Right lobe of liver (tissue), 6 donors: ENCODE measurements around the gene SLC29A2. TPM values are rescaled to one million over a fixed set of nuclear protein-coding genes. Genes with fewer than 3 reads are reported as not detected.
A peak's percentile ranks its signal among the peaks of the same experiment; 100 is the strongest.

Experiments used
- ATAC-seq, 4 donors: fragments of 200-7000 bp; cut with Tn5 transposase; one replicate each; pipeline ENCODE4 v1.9.1; 2020; ENCODE audit warnings: mild to moderate bottlenecking in 4 of 4, moderate library complexity in 4 of 4
- DNase-seq, 3 donors: peaks; one replicate each; pipeline ENCODE4 v3.0.0-alpha.2; 2020
- H3K27ac ChIP-seq, 3 donors: fragments of 200-600 bp; one replicate each; pipeline ENCODE4 v1.8.0; 2022
- H3K27me3 ChIP-seq, 2 donors: fragments of 200-600 bp; one replicate each; pipeline ENCODE4 v1.8.0; 2022
- H3K36me3 ChIP-seq, 4 donors: fragments of 200-600 bp; sonication (generic) in 1 of 4; one replicate each; pipeline versions ENCODE4 v1.5.1 to v1.8.0; 2017 to 2022; ENCODE audit warnings: control low read depth in 1 of 4
- H3K4me1 ChIP-seq, 4 donors: fragments of 200-600 bp; sonication (generic) in 1 of 4; one replicate each; pipeline versions ENCODE4 v1.5.1 to v1.8.0; 2017 to 2022; ENCODE audit warnings: control low read depth in 1 of 4
- H3K4me3 ChIP-seq, 3 donors: fragments of 200-600 bp; one replicate each; pipeline ENCODE4 v1.8.0; 2022
- H3K9me3 ChIP-seq, 4 donors: fragments of 200-600 bp; sonication (generic) in 1 of 4; one replicate each; pipeline versions ENCODE4 v1.5.1 to v1.8.0; 2017 to 2022; ENCODE audit warnings: control low read depth in 1 of 4
- POLR2A ChIP-seq: fragments of 450-650 bp; IDR thresholded peaks from one replicate; pipeline ENCODE4 v1.6.1; 2017; ENCODE audit warnings: antibody characterized with exemption, mild to moderate bottlenecking
- WGBS: methylation state at CpG from one replicate; pipeline ENCODE4 v1.1.6; 2018; ENCODE audit warnings: low coverage, low lambda C conversion rate; ENCODE audit not compliant: insufficient coverage; ENCODE audit errors: missing lambda C conversion rate; 5-methylcytosine and 5-hydroxymethylcytosine counted together
- intact Hi-C, 2 donors: fragments of 100-400 bp; cut with DNase I; formaldehyde crosslinking; loops; one replicate each; pipeline versions ENCODE4 v1.11.2 to v1.14.1; 2022
- total RNA-seq, 6 experiments: library from RNA; depleted of rRNA in 2 of 6; stranded (reverse); fragments of >200 nt in 2 of 6; fragmentation: NEBNext Ultra II Directional in 3 of 6; extraction: Animal tissue kit (Norgen Biotek cat#: 25700) in 3 of 6; gene quantifications; one replicate each; pipeline versions ENCODE4 v1.1.0 to v1.2.4, GENCODE V29; 2016 to 2023
- TF ChIP-seq, protein P1 (sequence below), 4 donors: fragments of 200-600 bp in 3 of 4; fragments of 450-650 bp in 1 of 4; IDR thresholded peaks; one replicate each; pipeline versions ENCODE4 v1.5.1 to v1.8.0; 2016 to 2022; ENCODE audit warnings: antibody characterized with exemption in 4 of 4, mild to moderate bottlenecking in 2 of 4
- donor health status: DM: no; HTN: yes; CAD: no.
- donor health status: DM: no; HTN: no; CAD: no.
- donor health status: DM: no; HTN: no; CAD: no.
- donor health status: DM: no; HTN: yes; CAD: no.
- donor health status: DM: no; HTN: yes; CAD: no.

SLC29A2 gene
- total RNA-seq, 6 experiments from 2014 or later = 0.35 to 2.2 (median 1.1) TPM

DNA sequence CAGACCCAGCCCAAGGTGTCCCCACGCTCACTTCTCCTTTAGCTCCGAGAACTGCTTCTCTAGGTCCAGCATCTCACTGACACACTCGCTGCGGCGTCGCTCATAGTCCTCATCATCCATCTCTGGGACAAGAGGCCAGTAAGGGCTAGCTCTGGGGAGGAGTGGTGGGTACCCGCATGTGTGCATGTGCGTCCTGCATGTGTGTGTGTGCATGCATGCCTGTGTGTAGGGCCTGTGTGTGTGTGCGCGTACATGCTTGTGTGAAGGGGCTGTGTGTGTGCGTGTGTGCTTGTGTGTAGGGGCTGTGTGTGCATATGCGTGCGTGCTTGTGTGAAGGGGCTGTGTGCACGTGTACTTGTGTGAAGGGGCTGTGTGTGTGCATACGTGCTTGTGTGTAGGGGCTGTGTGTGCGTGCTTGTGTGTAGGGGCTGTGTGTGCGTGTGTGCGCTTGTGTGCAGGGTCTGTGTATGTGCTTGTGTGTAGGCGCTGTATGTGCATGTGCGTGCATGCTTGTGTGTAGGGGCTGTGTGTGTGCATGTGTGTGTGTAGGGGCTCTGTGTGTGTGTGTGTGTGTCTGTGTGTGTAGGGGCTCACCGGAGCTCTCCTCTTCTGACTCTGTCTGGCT is 29.9 kb downstream of the SLC29A2 start:
- no peak for ATAC-seq
- 89% methylated on average over 16 of the region's 21 CpGs for WGBS
- intact Hi-C loops = no loop called here
- no peaks in the 10 kb centered on the region for H3K27me3 ChIP-seq
- H3K4me1 ChIP-seq = peaks cover 0 to 24% (median 11%) of the 10 kb centered on the region in 4 donors
- no peak overlapping the region for H3K27ac ChIP-seq
- DNase-seq = peak in 1 of 3 donors; percentile 48
- H3K4me3 ChIP-seq = no peak overlapping the region
- H3K9me3 ChIP-seq = no peaks in the 10 kb centered on the region
- TF ChIP-seq, protein P1, sequence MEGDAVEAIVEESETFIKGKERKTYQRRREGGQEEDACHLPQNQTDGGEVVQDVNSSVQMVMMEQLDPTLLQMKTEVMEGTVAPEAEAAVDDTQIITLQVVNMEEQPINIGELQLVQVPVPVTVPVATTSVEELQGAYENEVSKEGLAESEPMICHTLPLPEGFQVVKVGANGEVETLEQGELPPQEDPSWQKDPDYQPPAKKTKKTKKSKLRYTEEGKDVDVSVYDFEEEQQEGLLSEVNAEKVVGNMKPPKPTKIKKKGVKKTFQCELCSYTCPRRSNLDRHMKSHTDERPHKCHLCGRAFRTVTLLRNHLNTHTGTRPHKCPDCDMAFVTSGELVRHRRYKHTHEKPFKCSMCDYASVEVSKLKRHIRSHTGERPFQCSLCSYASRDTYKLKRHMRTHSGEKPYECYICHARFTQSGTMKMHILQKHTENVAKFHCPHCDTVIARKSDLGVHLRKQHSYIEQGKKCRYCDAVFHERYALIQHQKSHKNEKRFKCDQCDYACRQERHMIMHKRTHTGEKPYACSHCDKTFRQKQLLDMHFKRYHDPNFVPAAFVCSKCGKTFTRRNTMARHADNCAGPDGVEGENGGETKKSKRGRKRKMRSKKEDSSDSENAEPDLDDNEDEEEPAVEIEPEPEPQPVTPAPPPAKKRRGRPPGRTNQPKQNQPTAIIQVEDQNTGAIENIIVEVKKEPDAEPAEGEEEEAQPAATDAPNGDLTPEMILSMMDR (IDR thresholded peaks at IDR 0.05) = no peak
- no peak for TF ChIP-seq POLR2A
- H3K36me3 ChIP-seq = peaks cover 0 to 23% (median 4%) of the 10 kb centered on the region in 4 donors

DNA sequence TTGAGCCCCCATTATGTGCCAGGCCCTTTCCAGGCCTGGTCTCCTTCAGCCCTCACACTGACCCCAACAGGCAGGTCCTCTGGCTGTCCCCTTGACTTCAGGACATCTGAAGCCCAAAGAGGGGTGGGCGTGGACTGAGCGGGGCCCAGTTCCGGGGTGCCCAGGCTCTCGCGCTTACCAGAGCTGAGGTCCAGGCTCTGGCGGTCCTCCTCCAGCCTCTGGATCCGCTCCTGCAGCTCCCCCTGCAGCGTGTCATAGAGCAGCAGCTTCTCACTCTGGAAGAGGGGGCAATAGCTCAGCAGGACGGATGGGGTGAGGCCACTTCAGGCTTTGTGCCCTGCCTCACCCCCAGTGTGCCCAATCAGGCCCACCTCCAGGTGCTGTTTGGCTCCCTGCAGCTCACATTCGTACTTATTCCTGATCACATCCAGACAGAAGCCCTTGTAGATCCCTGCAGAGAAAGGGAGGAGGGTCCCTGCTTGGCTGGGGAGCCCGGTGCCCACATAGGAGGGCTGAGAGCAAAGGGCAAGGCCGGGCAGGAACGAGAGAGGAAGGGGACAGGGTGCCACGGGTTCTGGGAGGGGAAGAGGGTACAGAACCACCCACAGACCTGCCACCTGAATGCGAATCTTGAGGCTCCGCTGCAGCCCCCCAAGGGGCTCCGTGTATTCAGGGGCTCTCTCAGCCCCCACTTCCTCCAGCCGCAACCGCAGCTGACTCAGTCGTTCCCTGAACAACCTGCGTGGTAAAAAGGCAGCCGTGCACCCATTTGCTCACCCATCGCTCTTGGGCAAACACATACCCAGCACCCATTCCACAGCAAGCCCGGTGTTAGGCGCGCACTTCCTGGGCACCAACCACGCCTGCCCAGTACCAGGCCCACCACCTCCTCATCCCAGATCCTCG is 30.7 kb downstream of the SLC29A2 start:
- WGBS = 88% methylated on average over 8 of the region's 28 CpGs
- ATAC-seq = no peak
- peak in 1 of 3 donors; percentile 41 for DNase-seq

DNA sequence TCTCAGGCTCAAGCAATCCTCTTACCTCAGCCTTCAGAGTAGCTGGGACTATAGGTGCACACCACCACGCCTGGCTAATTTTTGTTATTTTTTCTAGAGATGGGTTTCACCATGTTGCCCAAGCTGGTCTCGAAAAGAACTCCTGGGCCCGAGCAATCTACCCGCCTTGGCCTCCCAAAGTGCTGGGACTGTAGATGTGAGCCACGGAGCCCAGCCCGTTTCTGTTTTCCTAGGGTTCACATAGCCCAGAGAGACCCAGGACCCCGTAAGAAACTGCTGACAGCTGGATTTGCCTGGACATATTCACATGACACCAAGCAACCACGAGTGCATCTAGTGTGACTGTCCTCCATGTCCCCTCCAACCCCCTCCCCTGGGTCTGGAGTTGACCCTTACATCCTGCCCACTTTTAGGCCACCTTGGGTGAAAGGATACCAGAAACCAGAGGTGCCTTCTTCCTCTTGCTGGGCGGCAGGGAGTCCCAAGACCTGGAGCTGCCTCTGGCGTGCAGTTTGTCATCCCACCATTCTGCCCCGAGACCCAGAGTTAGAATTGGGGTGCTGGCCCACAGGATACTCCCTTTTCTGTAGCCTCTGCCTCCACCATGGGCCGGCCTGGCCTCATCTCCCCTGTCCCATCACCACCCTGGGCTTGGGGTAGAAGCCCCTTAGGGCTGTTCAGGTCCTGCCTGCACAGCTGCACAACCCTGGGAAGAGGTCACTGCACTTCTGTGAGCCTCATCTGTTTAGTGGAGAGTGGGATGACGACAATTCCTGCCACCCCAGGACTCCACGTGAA is 31.7 kb downstream of the SLC29A2 start:
- H3K4me1 ChIP-seq = peaks cover 0 to 17% (median 9%) of the 10 kb centered on the region in 4 donors
- H3K9me3 ChIP-seq = no peaks in the 10 kb centered on the region
- ATAC-seq (no peak), DNase-seq (peak in 1 of 3 donors; percentile 28)
- peaks cover 0 to 23% (median 4%) of the 10 kb centered on the region in 4 donors for H3K36me3 ChIP-seq
- intact Hi-C loops = no loop called here
- WGBS = 67% methylated on average over 6 of the region's 14 CpGs
- TF ChIP-seq, protein P1 (IDR thresholded peaks at IDR 0.05) = no peak
- no peak for TF ChIP-seq POLR2A
- H3K27me3 ChIP-seq = no peaks in the 10 kb centered on the region
- no peak overlapping the region for H3K4me3 ChIP-seq
- H3K27ac ChIP-seq = no peak overlapping the region

More for the DNA sequence above, 30.7 kb downstream of the SLC29A2 start:
- Histone ChIP-seq H3K9me3 (no peaks in the 10 kb centered on the region), H3K36me3 (peaks cover 0 to 23% (median 4%) of the 10 kb centered on the region in 4 donors), H3K4me1 (peaks cover 0 to 24% (median 13%) of the 10 kb centered on the region in 4 donors), H3K27me3 (no peaks in the 10 kb centered on the region), H3K27ac (no peak overlapping the region), H3K4me3 (no peak overlapping the region)
- intact Hi-C loops = no loop called here
- TF ChIP-seq POLR2A = no peak
- TF ChIP-seq, protein P1 (IDR thresholded peaks at IDR 0.05) = no peak

DNA sequence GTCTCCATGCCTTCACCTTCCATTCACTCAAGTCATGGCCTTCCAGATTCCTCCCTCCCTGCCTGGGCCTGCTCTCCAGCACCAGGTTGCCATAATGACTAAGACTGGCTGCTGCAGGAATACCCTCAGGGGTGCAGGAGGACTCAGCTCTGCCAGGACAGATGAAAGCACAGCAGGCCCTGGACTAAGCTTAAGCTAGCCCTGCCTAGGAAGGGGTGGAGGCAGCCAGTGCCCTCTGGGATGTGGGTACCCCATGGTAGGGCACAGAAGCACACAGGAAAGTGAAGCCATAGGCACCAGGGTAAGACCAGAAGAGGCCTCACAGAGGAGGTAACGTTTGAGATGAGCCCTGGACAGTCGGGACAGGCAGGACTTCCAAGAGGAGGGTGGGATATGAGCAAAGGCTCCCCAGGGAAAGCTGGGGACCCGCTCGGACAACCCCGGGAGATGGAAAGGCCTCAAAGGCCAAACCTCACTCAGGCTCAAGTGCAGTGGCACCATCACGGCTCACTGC is 32.3 kb downstream of the SLC29A2 start:
- intact Hi-C loops = no loop called here
- Histone ChIP-seq H3K27me3 (no peaks in the 10 kb centered on the region), H3K36me3 (peaks cover 0 to 23% (median 4%) of the 10 kb centered on the region in 4 donors), H3K4me3 (no peak overlapping the region), H3K27ac (no peak overlapping the region), H3K9me3 (no peaks in the 10 kb centered on the region), H3K4me1 (peaks cover 0 to 14% (median 8%) of the 10 kb centered on the region in 4 donors)
- DNase-seq (peak in 1 of 3 donors; percentile 21), ATAC-seq (no peak)
- no peak for TF ChIP-seq POLR2A
- TF ChIP-seq, protein P1 (IDR thresholded peaks at IDR 0.05) = no peak
- WGBS = 93% methylated on average over 4 of the region's 6 CpGs
